GM23338 (cell line): Measurements from ENCODE around the gene GGCT. TPM values are rescaled to one million over a fixed set of nuclear protein-coding genes. Genes with fewer than 3 reads are reported as not detected.
A peak's percentile ranks its signal among the peaks of the same experiment; 100 is the strongest.
"Not testable (repeated sequence)": the region's sequence is repeated elsewhere in the genome, so short reads cannot be mapped to it uniquely, and the experiment has no call there.

Experiments used
- ATAC-seq: fragments of 200-7000 bp; cut with Tn5 transposase; 3 replicates; pipeline ENCODE4 v1.9.1; 2020
- DNase-seq: peaks from one replicate; pipeline ENCODE4 v3.0.0-alpha.2; 2015; ENCODE audit warnings: low spot score
- H2AFZ ChIP-seq: fragments of 200-600 bp; sonication (generic); 2 replicates; pipeline ENCODE4 v1.8.0; 2016; ENCODE audit warnings: antibody characterized with exemption, mild to moderate bottlenecking, moderate library complexity
- H3F3A ChIP-seq: fragments of 200-600 bp; sonication (generic); replicated peaks from 2 replicates; pipeline ENCODE4 v1.8.0; 2017; ENCODE audit warnings: antibody characterized with exemption, mixed run types, low read depth
- H3K27ac ChIP-seq: fragments of 200-600 bp; sonication (generic); 2 replicates; pipeline ENCODE4 v1.6.1; 2016; ENCODE audit warnings: low read depth
- H3K27me3 ChIP-seq: fragments of 200-600 bp; sonication (generic); 2 replicates; pipeline ENCODE4 v1.8.0; 2016; ENCODE audit warnings: mild to moderate bottlenecking, mixed run types, moderate library complexity; ENCODE audit not compliant: insufficient read depth
- H3K36me3 ChIP-seq: fragments of 200-600 bp; sonication (generic); 2 replicates; pipeline ENCODE4 v1.8.0; 2016; ENCODE audit warnings: mild to moderate bottlenecking; ENCODE audit not compliant: insufficient read depth
- H3K4me1 ChIP-seq: fragments of 200-600 bp; sonication (generic); 2 replicates; pipeline ENCODE4 v1.8.0; 2016; ENCODE audit warnings: mild to moderate bottlenecking, moderate library complexity; ENCODE audit not compliant: insufficient read depth
- H3K4me2 ChIP-seq: fragments of 200-600 bp; sonication (generic); 2 replicates; pipeline ENCODE4 v1.7.1; 2017; ENCODE audit warnings: mixed run types
- H3K4me3 ChIP-seq: fragments of 200-600 bp; sonication (generic); 2 replicates; pipeline ENCODE4 v1.6.1; 2016; ENCODE audit warnings: mixed run types
- H3K79me2 ChIP-seq: fragments of 200-600 bp; sonication (generic); replicated peaks from 2 replicates; pipeline ENCODE4 v1.8.0; 2017; ENCODE audit warnings: mild to moderate bottlenecking; ENCODE audit not compliant: insufficient read depth
- H3K9me2 ChIP-seq: fragments of 200-600 bp; sonication (generic); 2 replicates; pipeline ENCODE4 v1.8.0; 2017; ENCODE audit not compliant: insufficient read depth
- H4K20me1 ChIP-seq: fragments of 200-600 bp; sonication (generic); replicated peaks from 2 replicates; pipeline ENCODE4 v1.8.0; 2017; ENCODE audit warnings: mild to moderate bottlenecking; ENCODE audit not compliant: insufficient read depth
- H3K27ac Mint-ChIP-seq: 2 replicates; pipeline ENCODE4 v1.8.0; 2020; ENCODE audit warnings: inconsistent platforms, mild to moderate bottlenecking, moderate library complexity, mixed read lengths
- H3K27me3 Mint-ChIP-seq: 3 replicates; pipeline ENCODE4 v1.8.0; 2022; ENCODE audit warnings: low read depth, mild to moderate bottlenecking, moderate library complexity, mixed read lengths, inconsistent platforms; ENCODE audit not compliant: insufficient read depth, poor library complexity
- H3K36me3 Mint-ChIP-seq: 3 replicates; pipeline ENCODE4 v1.8.0; 2021; ENCODE audit warnings: low read depth, mild to moderate bottlenecking, inconsistent platforms, moderate library complexity, mixed read lengths
- H3K4me1 Mint-ChIP-seq: 3 replicates; pipeline ENCODE4 v1.8.0; 2020; ENCODE audit warnings: mild to moderate bottlenecking, inconsistent platforms, mixed read lengths
- H3K4me3 Mint-ChIP-seq: 3 replicates; pipeline ENCODE4 v1.8.0; 2021; ENCODE audit warnings: moderate library complexity, mild to moderate bottlenecking, inconsistent platforms, mixed read lengths
- H3K9me3 Mint-ChIP-seq: 3 replicates; pipeline ENCODE4 v1.8.0; 2020; ENCODE audit warnings: moderate library complexity, mild to moderate bottlenecking, inconsistent platforms, mixed read lengths
- CREB1 ChIP-seq: fragments of 250-450 bp; sonication (Bioruptor Pico); IDR thresholded peaks from 2 replicates; pipeline ENCODE4 v1.5.0; 2020; ENCODE audit warnings: low read depth, mild to moderate bottlenecking, moderate library complexity
- EZH2 ChIP-seq: fragments of 200-600 bp; sonication (generic); IDR thresholded peaks from one replicate; pipeline ENCODE4 v1.8.0; 2017; ENCODE audit warnings: antibody characterized with exemption, mild to moderate bottlenecking, low read depth; ENCODE audit not compliant: unreplicated experiment
- EZH2phosphoT487 ChIP-seq: fragments of 200-600 bp; sonication (generic); IDR thresholded peaks from one replicate; pipeline ENCODE4 v1.8.1; 2018; ENCODE audit warnings: antibody characterized with exemption; ENCODE audit not compliant: unreplicated experiment
- JUNB ChIP-seq: IDR thresholded peaks from one replicate; pipeline ENCODE4 v1.6.1; 2016; ENCODE audit warnings: antibody characterized with exemption; ENCODE audit not compliant: unreplicated experiment
- NANOG ChIP-seq: IDR thresholded peaks from 2 replicates; pipeline ENCODE4 v1.6.1; 2016; ENCODE audit warnings: antibody characterized with exemption, borderline replicate concordance
- POLR2AphosphoS5 ChIP-seq: IDR thresholded peaks from 2 replicates; pipeline ENCODE4 v1.6.1; 2016; ENCODE audit warnings: antibody characterized with exemption, low read depth
- STAT1 ChIP-seq: IDR thresholded peaks from one replicate; pipeline ENCODE4 v1.6.1; 2016; ENCODE audit warnings: antibody characterized with exemption; ENCODE audit not compliant: unreplicated experiment
- ZNF462 ChIP-seq: fragments of 250-450 bp; sonication (Bioruptor Pico); IDR thresholded peaks from 2 replicates; pipeline ENCODE4 v1.5.0; 2020; ENCODE audit warnings: mild to moderate bottlenecking, moderate library complexity
- polyA plus RNA-seq: library from polyadenylated mRNA; unstranded; fragments of >200 nt; fragmentation: Nextera tagmentation; extraction: Ambion mirVana; gene quantifications from 2 replicates; pipeline ENCODE4 v1.2.1, GENCODE V29; 2016
- total RNA-seq: library from RNA; depleted of rRNA; stranded (reverse); fragments of >200 nt; shearing (Covaris generic); gene quantifications from 2 replicates; pipeline ENCODE4 v1.2.3, GENCODE V29; 2014
- TF ChIP-seq, protein P1 (sequence below): IDR thresholded peaks from one replicate; pipeline ENCODE4 v1.6.1; 2018; ENCODE audit warnings: antibody characterized with exemption; ENCODE audit not compliant: unreplicated experiment

Gene GGCT
- total and polyA plus RNA-seq, 2 experiments from 2014 or later = 104 to 229 TPM

GRCh38 chr7:30507346-30507900 is 2.8 kb upstream of the GGCT start:
- Mint-ChIP-seq H3K27me3 (peaks cover 13% of the 10 kb centered on the region), H3K36me3 (peaks cover 26% of the 10 kb centered on the region), H3K4me1 (peaks cover 27% of the 10 kb centered on the region), H3K9me3 (peaks cover 28% of the 10 kb centered on the region)
- ATAC-seq, H3K4me3 Mint-ChIP-seq, H3K9me2 ChIP-seq, H3K4me3 ChIP-seq, H3K36me3 ChIP-seq, DNase-seq, H3F3A ChIP-seq, H3K27me3 ChIP-seq, H3K27ac ChIP-seq, H2AFZ ChIP-seq, H3K4me2 ChIP-seq, H3K27ac Mint-ChIP-seq: not testable (repeated sequence)
- Histone ChIP-seq H4K20me1 (peaks cover 16% of the 10 kb centered on the region), H3K4me1 (peaks cover 14% of the 10 kb centered on the region), H3K79me2 (peaks cover 21% of the 10 kb centered on the region)

DNA sequence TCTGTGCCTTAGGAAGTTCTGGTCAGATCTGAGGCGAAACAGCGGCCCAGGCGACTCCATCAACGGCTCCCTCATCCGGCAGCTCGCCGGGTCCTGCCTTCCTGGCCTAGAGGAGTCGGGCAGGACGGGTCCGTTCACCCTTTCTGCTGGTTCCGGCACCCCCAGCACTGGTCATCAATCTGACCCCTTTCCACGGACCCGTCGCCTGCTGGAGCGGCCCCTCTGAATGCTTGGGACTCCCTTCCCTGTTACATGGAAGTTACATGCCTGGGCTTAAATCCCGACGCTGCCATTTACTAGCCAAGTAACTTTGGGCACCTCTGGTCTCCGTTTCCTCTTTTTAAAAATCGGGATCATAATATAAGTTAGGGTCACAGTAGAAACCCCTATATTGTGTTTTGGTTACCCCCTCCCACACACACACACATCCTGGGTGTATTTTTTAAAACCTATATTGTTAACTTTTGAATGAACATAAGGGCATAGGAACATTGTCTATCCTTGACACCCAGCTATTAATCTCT is 607 bp upstream of the GGCT start:
- DNase-seq = no peak
- Mint-ChIP-seq H3K4me3 (peak overlapping the region; percentile 92), H3K27me3 (peaks cover 15% of the 10 kb centered on the region), H3K9me3 (peaks cover 28% of the 10 kb centered on the region), H3K27ac (peak overlapping the region; percentile 76), H3K4me1 (peaks cover 31% of the 10 kb centered on the region), H3K36me3 (peaks cover 41% of the 10 kb centered on the region)
- H3K4me2 ChIP-seq = peak overlapping the region; percentile 72
- H3F3A ChIP-seq = no peaks in the 10 kb centered on the region
- H3K36me3 ChIP-seq = 0 out of 2 replicates have a peak, but pooled peaks cover 3% of the 10 kb centered on the region
- H3K79me2 ChIP-seq = peaks cover 42% of the 10 kb centered on the region
- H2AFZ ChIP-seq = peak overlapping the region; percentile 19; the same call in 1 of the 2 replicates
- peak overlapping the region; percentile 58 for H3K4me3 ChIP-seq
- ATAC-seq = peak; percentile 16
- no peak for TF ChIP-seq NANOG
- no peak for TF ChIP-seq STAT1
- no peak for TF ChIP-seq EZH2
- no peak for TF ChIP-seq CREB1 (CRISPR knock-in tag)
- TF ChIP-seq POLR2AphosphoS5 = no peak
- TF ChIP-seq EZH2phosphoT487 = no peak
- no peak for TF ChIP-seq ZNF462
- TF ChIP-seq JUNB = no peak
- TF ChIP-seq, protein P1, sequence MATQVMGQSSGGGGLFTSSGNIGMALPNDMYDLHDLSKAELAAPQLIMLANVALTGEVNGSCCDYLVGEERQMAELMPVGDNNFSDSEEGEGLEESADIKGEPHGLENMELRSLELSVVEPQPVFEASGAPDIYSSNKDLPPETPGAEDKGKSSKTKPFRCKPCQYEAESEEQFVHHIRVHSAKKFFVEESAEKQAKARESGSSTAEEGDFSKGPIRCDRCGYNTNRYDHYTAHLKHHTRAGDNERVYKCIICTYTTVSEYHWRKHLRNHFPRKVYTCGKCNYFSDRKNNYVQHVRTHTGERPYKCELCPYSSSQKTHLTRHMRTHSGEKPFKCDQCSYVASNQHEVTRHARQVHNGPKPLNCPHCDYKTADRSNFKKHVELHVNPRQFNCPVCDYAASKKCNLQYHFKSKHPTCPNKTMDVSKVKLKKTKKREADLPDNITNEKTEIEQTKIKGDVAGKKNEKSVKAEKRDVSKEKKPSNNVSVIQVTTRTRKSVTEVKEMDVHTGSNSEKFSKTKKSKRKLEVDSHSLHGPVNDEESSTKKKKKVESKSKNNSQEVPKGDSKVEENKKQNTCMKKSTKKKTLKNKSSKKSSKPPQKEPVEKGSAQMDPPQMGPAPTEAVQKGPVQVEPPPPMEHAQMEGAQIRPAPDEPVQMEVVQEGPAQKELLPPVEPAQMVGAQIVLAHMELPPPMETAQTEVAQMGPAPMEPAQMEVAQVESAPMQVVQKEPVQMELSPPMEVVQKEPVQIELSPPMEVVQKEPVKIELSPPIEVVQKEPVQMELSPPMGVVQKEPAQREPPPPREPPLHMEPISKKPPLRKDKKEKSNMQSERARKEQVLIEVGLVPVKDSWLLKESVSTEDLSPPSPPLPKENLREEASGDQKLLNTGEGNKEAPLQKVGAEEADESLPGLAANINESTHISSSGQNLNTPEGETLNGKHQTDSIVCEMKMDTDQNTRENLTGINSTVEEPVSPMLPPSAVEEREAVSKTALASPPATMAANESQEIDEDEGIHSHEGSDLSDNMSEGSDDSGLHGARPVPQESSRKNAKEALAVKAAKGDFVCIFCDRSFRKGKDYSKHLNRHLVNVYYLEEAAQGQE = no peak
- no peak overlapping the region for H3K27ac ChIP-seq
- peaks cover 19% of the 10 kb centered on the region for H4K20me1 ChIP-seq
- H3K27me3 ChIP-seq = no peaks in the 10 kb centered on the region
- 0 out of 2 replicates have a peak, but pooled peaks cover 6% of the 10 kb centered on the region for H3K9me2 ChIP-seq
- peaks cover 17% of the 10 kb centered on the region for H3K4me1 ChIP-seq
